DND-41 (cell line): Measurements from ENCODE around the gene EXD3.

Experiments used
- ATAC-seq: fragments of 200-7000 bp; cut with Tn5 transposase; 3 replicates; pipeline ENCODE4 v1.9.1; 2021; ENCODE audit warnings: low read depth; ENCODE audit not compliant: insufficient read depth
- DNase-seq: peaks from one replicate; pipeline ENCODE4 v3.0.0-alpha.2; 2020
- H2AFZ ChIP-seq: 2 replicates; pipeline ENCODE4 v1.6.0; 2012; ENCODE audit warnings: low read depth, low read length
- H3K27ac ChIP-seq: 2 replicates; pipeline ENCODE4 v1.5.1; 2012; ENCODE audit warnings: low read length, inconsistent platforms
- H3K27me3 ChIP-seq: fragments of 200-600 bp; sonication (generic); 2 replicates; pipeline ENCODE4 v1.6.0; 2012; ENCODE audit warnings: low read length, mild to moderate bottlenecking, inconsistent platforms; ENCODE audit not compliant: insufficient read depth, poor library complexity
- H3K36me3 ChIP-seq: 2 replicates; pipeline ENCODE4 v1.5.1; 2012; ENCODE audit warnings: low read length, inconsistent platforms; ENCODE audit not compliant: insufficient read depth
- H3K4me1 ChIP-seq: 2 replicates; pipeline ENCODE4 v1.5.1; 2012; ENCODE audit warnings: mild to moderate bottlenecking, low read length; ENCODE audit not compliant: insufficient read depth
- H3K4me2 ChIP-seq: 2 replicates; pipeline ENCODE4 v1.6.0; 2012; ENCODE audit warnings: mild to moderate bottlenecking, moderate library complexity, low read length, inconsistent platforms; ENCODE audit not compliant: insufficient read depth
- H3K4me3 ChIP-seq, 2 experiments: fragments of 200-600 bp in 1 of 2; shearing (Covaris generic) in 1 of 2; 2 replicates each; pipeline ENCODE4 v1.5.1; 2012 to 2016; ENCODE audit warnings: inconsistent platforms in 2 of 2, low read length in 2 of 2, mild to moderate bottlenecking in 2 of 2, low read depth in 1 of 2, moderate library complexity in 1 of 2
- H3K79me2 ChIP-seq: 2 replicates; pipeline ENCODE4 v1.6.0; 2012; ENCODE audit warnings: low read length, inconsistent platforms; ENCODE audit not compliant: insufficient read depth
- H3K9ac ChIP-seq: 2 replicates; pipeline ENCODE4 v1.6.0; 2012; ENCODE audit warnings: low read depth, mild to moderate bottlenecking, inconsistent platforms, low read length, moderate library complexity
- H3K9me3 ChIP-seq: 2 replicates; pipeline ENCODE4 v1.5.1; 2012; ENCODE audit warnings: low read length, moderate library complexity, mild to moderate bottlenecking, inconsistent platforms; ENCODE audit not compliant: insufficient read depth, severe bottlenecking
- H4K20me1 ChIP-seq: 2 replicates; pipeline ENCODE4 v1.6.0; 2012; ENCODE audit warnings: low read length; ENCODE audit not compliant: insufficient read depth
- EZH2 ChIP-seq: IDR thresholded peaks from 3 replicates; pipeline ENCODE4 v1.6.1; 2012; ENCODE audit warnings: borderline replicate concordance, low read depth, mild to moderate bottlenecking, moderate library complexity, low read length, inconsistent platforms; ENCODE audit not compliant: severe bottlenecking
- TF ChIP-seq, protein P1 (sequence below): IDR thresholded peaks from 2 replicates; pipeline ENCODE4 v1.5.1; 2012; ENCODE audit warnings: borderline replicate concordance, low read length, moderate library complexity, mild to moderate bottlenecking; ENCODE audit not compliant: poor library complexity, severe bottlenecking; ENCODE audit errors: extremely low read depth

EXD3 gene

GRCh38 chr9:137444106-137444790 lies 21.3 kb upstream of the EXD3 start:
- no peak overlapping the region for H3K9ac ChIP-seq
- no peak overlapping the region for H3K4me3 ChIP-seq
- no peak overlapping the region for H3K27ac ChIP-seq
- no peaks in the 10 kb centered on the region for H3K27me3 ChIP-seq
- no peaks in the 10 kb centered on the region for H3K9me3 ChIP-seq
- H2AFZ ChIP-seq: no peak overlapping the region
- DNase-seq (no peak), ATAC-seq (no peak)
- TF ChIP-seq EZH2: no peak
- TF ChIP-seq, protein P1, sequence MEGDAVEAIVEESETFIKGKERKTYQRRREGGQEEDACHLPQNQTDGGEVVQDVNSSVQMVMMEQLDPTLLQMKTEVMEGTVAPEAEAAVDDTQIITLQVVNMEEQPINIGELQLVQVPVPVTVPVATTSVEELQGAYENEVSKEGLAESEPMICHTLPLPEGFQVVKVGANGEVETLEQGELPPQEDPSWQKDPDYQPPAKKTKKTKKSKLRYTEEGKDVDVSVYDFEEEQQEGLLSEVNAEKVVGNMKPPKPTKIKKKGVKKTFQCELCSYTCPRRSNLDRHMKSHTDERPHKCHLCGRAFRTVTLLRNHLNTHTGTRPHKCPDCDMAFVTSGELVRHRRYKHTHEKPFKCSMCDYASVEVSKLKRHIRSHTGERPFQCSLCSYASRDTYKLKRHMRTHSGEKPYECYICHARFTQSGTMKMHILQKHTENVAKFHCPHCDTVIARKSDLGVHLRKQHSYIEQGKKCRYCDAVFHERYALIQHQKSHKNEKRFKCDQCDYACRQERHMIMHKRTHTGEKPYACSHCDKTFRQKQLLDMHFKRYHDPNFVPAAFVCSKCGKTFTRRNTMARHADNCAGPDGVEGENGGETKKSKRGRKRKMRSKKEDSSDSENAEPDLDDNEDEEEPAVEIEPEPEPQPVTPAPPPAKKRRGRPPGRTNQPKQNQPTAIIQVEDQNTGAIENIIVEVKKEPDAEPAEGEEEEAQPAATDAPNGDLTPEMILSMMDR: no peak
- no peaks in the 10 kb centered on the region for H3K36me3 ChIP-seq
- no peak overlapping the region for H3K4me2 ChIP-seq
- peaks cover 17% of the 10 kb centered on the region for H4K20me1 ChIP-seq
- H3K79me2 ChIP-seq: no peaks in the 10 kb centered on the region
- no peaks in the 10 kb centered on the region for H3K4me1 ChIP-seq

- DNase-seq (no peak), ATAC-seq (no peak)
- H3K9me3 ChIP-seq: no peaks in the 10 kb centered on the region
- no peak overlapping the region for H3K4me3 ChIP-seq
- H3K36me3 ChIP-seq: no peaks in the 10 kb centered on the region
- no peaks in the 10 kb centered on the region for H3K4me1 ChIP-seq
- H4K20me1 ChIP-seq: peaks cover 12% of the 10 kb centered on the region; the same call in 1 of the 2 replicates
- no peaks in the 10 kb centered on the region for H3K79me2 ChIP-seq
- H3K9ac ChIP-seq: no peak overlapping the region
- no peak overlapping the region for H3K4me2 ChIP-seq
- H3K27ac ChIP-seq: no peak overlapping the region
- TF ChIP-seq EZH2: no peak
- H3K27me3 ChIP-seq: no peaks in the 10 kb centered on the region
- no peak overlapping the region for H2AFZ ChIP-seq
Observed at GRCh38 chr9:137441935-137442321, 19.0 kb upstream of the EXD3 start.

GRCh38 chr9:137441289-137441934 lies 18.4 kb upstream of the EXD3 start, which contains the start of gene ENTPD8:
TSS of gene ENTPD8 (minus strand) at chr9:137441357. CDS start at chr9:137438285, 3,072 bp downstream.
- Histone ChIP-seq H2AFZ (no peak within 1 kb of the TSS), H3K4me1 (no peaks in the 10 kb centered on the region), H3K79me2 (no peaks in the 10 kb centered on the region), H3K4me2 (no peak within 1 kb of the TSS), H3K9me3 (no peaks in the 10 kb centered on the region), H3K27ac (no peak within 1 kb of the TSS), H4K20me1 (peaks cover 10% of the 10 kb centered on the region; the same call in 1 of the 2 replicates), H3K36me3 (no peaks in the 10 kb centered on the region), H3K27me3 (no peaks in the 10 kb centered on the region), H3K4me3 (no peak within 1 kb of the TSS), H3K9ac (no peak within 1 kb of the TSS)
- no peak for DNase-seq
- no peak for ATAC-seq
- no peak for TF ChIP-seq EZH2
- TF ChIP-seq, protein P1: no peak

- Histone ChIP-seq H3K9me3 (no peaks in the 10 kb centered on the region), H4K20me1 (peaks cover 7% of the 10 kb centered on the region; the same call in 1 of the 2 replicates), H3K4me3 (no peak overlapping the region), H3K79me2 (no peaks in the 10 kb centered on the region), H3K4me2 (no peak overlapping the region), H3K27me3 (no peaks in the 10 kb centered on the region), H2AFZ (no peak overlapping the region), H3K36me3 (no peaks in the 10 kb centered on the region), H3K27ac (no peak overlapping the region), H3K9ac (no peak overlapping the region), H3K4me1 (no peaks in the 10 kb centered on the region)
- ATAC-seq (no peak), DNase-seq (no peak)
- TF ChIP-seq, protein P1: no peak
- no peak for TF ChIP-seq EZH2
Observed at GRCh38 chr9:137439158-137439714, 16.3 kb upstream of the EXD3 start.
